Transverse colon (tissue), 4 donors: ENCODE measurements around the gene KPTN.

Experiments used
- CTCF ChIP-seq, 5 experiments: fragments of 200-600 bp in 3 of 5; fragments of 450-650 bp in 2 of 5; sonication (generic) in 3 of 5; IDR thresholded peaks; 1 replicate in 2 of 5; 2 replicates in 3 of 5; pipeline ENCODE4 v1.5.1; 2016 to 2017; ENCODE audit warnings: antibody characterized with exemption in 5 of 5, inconsistent platforms in 3 of 5, mild to moderate bottlenecking in 2 of 5, moderate library complexity in 1 of 5
- EP300 ChIP-seq: sonication (generic); formaldehyde crosslinking; IDR thresholded peaks from one replicate; pipeline ENCODE4 v1.6.1; 2017; ENCODE audit warnings: antibody characterized with exemption, low read depth
- POLR2A ChIP-seq: fragments of 450-650 bp; IDR thresholded peaks from one replicate; pipeline ENCODE4 v1.6.1; 2016; ENCODE audit warnings: antibody characterized with exemption, mild to moderate bottlenecking, moderate library complexity
- POLR2AphosphoS5 ChIP-seq, 3 donors: sonication (generic); formaldehyde crosslinking; IDR thresholded peaks; one replicate each; pipeline ENCODE4 v1.6.1; 2016; ENCODE audit warnings: antibody characterized with exemption in 3 of 3

- TF ChIP-seq POLR2A (no peak), EP300 (no peak), CTCF (IDR thresholded peaks at IDR 0.05) (no peak), POLR2AphosphoS5 (IDR thresholded peaks at IDR 0.05) (no peak)
Observed at GRCh38 chr19:47531640-47532387, 47.8 kb upstream of the KPTN start.
